ENCODE data around the gene PPP2R5E.

Gene PPP2R5E

DNA sequence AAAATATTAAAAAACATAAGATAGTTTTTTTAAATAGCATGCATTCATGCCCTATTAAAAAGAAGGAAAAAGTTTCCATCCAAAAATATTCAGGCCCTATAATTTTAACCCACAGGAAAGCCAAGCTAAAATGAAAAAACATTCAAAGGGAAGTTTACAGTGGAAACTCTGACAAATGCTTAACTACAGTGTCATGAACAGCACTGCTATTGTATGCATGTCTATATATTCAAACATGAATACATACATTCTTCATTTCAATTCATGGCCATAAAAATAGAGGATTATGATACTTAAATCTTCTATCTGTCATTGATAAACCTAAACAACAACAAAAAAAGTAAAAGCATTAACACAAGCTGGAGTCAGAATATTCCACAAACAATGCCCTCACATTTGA is 67.4 kb downstream of the PPP2R5E start:
- Histone ChIP-seq H3K9me3 (no peaks in the 10 kb centered on the region), H3K36me3 (replicated peaks) (no peaks in the 10 kb centered on the region), H3K4me1 (peaks cover 16% of the 10 kb centered on the region), H3K4me3 (no peak overlapping the region), H3K27me3 (ENCODE audit: low read depth) (no peaks in the 10 kb centered on the region)
- in situ Hi-C loops (cut with MboI; ENCODE audit: low sequenced_read_pairs) = no loop called here
- DNase-seq (ENCODE audit: low spot score in 2 of 2) = no peak

DNA sequence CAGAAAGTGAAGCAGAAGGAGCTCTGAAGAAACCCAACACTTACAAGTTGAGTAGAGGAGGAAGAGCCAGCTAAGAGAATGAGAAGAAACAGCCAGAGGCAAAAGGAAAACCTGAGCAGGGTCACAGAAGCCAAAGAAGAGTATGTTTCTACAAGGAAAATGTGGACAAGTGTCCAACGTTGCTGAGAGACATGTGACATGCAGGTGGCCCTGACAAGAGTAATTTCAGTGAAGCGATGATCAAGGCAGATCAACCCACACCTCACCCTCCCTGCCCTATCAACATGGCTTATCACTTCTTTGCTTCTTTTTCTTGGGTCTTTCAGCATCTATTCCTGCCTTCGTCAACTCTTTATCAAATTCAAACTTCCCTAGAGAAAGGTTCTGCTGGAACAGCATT is 68.3 kb downstream of the PPP2R5E start:
- in situ Hi-C loops (cut with MboI; ENCODE audit: low sequenced_read_pairs) = no loop called here
- no peaks in the 10 kb centered on the region for H3K27me3 ChIP-seq (ENCODE audit: low read depth)
- peaks cover 17% of the 10 kb centered on the region for H3K4me1 ChIP-seq
- H3K9me3 ChIP-seq = no peaks in the 10 kb centered on the region
- H3K36me3 ChIP-seq (replicated peaks) = no peaks in the 10 kb centered on the region
- no peak for DNase-seq (ENCODE audit: low spot score in 2 of 2)
- no peak overlapping the region for H3K4me3 ChIP-seq

DNA sequence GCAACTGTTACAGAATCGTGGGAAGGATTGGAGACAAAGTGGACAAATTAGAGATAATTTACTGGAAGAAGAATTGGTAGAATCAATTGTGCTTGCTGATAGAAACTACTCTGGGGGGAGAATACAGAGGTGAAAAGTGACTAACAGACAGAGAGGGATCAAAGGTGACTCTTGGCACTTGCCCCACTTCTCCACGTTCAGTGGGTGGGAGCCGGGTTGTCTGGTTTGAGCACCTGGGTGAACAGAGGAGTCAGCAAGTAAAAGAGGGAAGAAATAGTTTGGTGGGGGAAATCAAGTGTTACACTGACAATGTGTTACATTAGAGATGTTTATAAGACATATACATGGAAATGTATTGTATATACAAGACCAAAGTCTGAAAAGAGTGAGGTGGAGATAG is 69.1 kb downstream of the PPP2R5E start:
- Histone ChIP-seq H3K4me3 (no peak overlapping the region), H3K36me3 (replicated peaks) (no peaks in the 10 kb centered on the region), H3K27me3 (ENCODE audit: low read depth) (no peaks in the 10 kb centered on the region), H3K4me1 (peaks cover 17% of the 10 kb centered on the region), H3K9me3 (no peaks in the 10 kb centered on the region)
- DNase-seq (ENCODE audit: low spot score in 2 of 2) = no peak
- in situ Hi-C loops (cut with MboI; ENCODE audit: low sequenced_read_pairs) = no loop called here

DNA sequence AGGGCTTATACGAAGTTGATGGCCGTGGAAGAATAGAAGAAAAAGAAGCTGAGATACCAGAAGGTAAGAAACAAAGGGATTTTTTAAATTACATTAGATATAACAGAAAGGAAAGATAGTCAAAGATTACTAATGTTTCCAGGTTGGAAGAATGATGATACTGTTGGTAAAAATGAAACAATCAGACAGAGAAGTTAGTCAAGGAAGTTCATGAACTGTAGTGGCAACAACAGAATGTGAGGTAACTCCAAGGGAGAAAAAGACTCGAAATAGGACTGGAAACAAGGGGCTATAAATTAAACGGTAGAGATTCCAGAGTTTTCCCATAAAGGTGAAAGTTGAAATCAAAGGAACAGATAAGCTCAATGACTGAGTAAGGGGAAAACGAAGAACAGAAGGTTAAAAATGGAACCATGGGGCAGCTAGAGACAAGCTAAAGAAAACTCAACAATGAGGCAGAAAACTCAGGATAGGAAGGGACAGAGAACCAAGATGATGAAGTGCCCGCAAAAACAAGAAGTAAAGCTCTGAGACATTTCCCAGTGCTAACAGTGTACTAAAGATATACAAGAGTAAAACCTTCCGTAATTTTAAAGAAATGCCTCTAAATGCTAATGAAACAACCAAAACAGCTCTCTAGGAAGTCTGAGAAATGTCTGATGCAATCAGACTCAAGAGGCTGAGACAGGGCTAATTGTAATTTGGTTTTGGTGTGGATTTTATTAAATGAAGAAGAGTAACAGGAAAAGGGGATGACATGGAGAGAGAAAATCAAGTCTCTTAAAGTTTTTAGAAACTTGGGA is 70.0 kb downstream of the PPP2R5E start:
- in situ Hi-C loops (cut with MboI; ENCODE audit: low sequenced_read_pairs) = no loop called here
- no peak overlapping the region for H3K4me3 ChIP-seq
- no peak for DNase-seq (ENCODE audit: low spot score in 2 of 2)
- peaks cover 17% of the 10 kb centered on the region for H3K4me1 ChIP-seq
- no peaks in the 10 kb centered on the region for H3K36me3 ChIP-seq (replicated peaks)
- H3K27me3 ChIP-seq (ENCODE audit: low read depth) = no peaks in the 10 kb centered on the region
- no peaks in the 10 kb centered on the region for H3K9me3 ChIP-seq

DNA sequence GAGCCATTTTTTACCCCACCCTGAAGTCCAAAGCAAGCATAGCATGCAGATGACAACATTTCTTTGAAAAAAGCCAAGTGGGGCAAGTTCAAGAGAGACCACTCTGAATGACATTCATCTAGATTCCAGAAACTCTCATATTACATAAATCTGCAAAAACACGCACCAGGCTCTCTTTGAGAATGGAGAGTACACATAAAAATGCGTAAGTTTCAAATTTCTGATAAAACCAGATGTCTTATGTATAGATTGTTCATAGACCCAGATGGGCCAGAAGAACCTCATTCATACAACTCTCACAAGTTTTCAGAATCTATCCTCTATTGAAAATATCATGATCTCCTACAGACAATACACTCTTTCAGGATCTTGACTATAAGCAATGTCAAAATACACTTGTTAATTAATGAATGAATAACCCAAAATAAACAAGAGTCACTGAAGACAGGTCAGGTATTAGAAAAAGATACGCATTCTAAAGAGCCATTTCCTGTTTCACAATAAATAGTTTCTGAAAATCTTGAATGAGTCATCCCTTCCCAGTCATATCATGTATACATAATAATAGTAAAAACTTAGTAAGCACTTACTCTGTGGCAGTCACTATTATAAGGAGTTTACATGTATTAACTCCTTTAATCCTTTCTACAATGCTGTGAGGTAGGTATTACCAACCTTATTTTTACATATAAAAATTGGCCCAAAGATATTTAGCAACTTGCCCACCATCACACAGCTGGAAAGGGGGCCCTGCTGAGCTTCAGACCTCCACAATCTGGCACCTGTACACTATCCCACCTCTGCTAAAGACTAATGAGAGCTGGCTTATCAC is 72.0 kb downstream of the PPP2R5E start:
- in situ Hi-C loops (cut with MboI; ENCODE audit: low sequenced_read_pairs) = no loop called here

DNA sequence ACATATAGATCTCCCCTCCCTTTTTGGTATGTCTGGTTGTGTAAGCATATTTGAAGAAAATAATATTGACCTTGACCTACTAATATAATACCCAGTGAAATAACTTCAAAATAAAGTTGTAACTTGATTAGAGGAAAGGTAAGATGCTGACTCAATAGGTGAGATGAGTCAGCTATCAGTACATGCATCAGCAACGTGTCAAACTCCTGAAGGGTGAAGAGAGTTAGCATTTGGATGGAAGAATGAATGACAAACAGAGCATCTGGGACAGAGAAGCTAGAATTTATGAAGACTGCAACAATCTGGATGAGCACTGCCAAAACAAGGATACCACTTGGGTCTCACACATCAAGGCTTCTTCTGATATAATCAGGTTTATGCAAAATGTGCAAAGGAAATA is 74.9 kb downstream of the PPP2R5E start:
- in situ Hi-C loops (cut with MboI; ENCODE audit: low sequenced_read_pairs) = no loop called here
- Histone ChIP-seq H3K36me3 (replicated peaks) (no peaks in the 10 kb centered on the region), H3K4me3 (no peak overlapping the region), H3K9me3 (no peaks in the 10 kb centered on the region), H3K4me1 (peaks cover 17% of the 10 kb centered on the region), H3K27me3 (ENCODE audit: low read depth) (no peaks in the 10 kb centered on the region)
- DNase-seq (ENCODE audit: low spot score in 2 of 2) = no peak

More for the DNA sequence above, 72.0 kb downstream of the PPP2R5E start:
- no peaks in the 10 kb centered on the region for H3K27me3 ChIP-seq (ENCODE audit: low read depth)
- H3K36me3 ChIP-seq (replicated peaks) = no peaks in the 10 kb centered on the region
- H3K9me3 ChIP-seq = no peaks in the 10 kb centered on the region
- peaks cover 17% of the 10 kb centered on the region for H3K4me1 ChIP-seq
- no peak overlapping the region for H3K4me3 ChIP-seq
- DNase-seq (ENCODE audit: low spot score in 2 of 2) = peak in 1 of 2 experiments; percentile 81

DNA sequence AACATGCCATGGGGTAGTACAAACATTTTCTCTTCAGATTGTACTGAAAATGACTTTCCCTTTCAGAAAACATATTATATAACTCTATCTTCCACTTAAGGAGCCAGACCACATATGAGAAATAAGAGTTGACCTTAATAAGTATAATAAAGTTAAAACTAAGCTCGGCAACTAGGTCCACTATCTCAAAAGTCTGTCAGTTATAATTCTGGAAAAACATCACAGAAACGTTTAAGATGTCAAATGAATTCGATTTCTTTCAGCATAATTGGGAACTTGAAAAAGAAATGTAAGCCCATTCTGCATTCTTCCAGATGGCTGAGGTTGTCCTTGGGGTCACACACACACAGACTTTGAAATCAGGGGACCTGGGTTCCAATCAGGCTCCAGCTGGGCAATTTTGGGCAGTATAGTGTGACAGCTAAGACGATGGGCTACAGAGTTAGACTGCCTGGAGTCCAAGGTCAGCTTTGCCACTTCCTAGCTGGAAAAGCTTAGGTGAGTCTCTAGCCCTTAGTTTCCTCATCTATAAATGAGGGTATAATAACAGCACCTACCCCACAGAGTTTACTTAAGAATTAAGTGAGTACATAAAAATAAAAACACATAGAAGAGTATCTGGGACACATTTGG is 75.6 kb downstream of the PPP2R5E start:
- Histone ChIP-seq H3K27me3 (ENCODE audit: low read depth) (no peaks in the 10 kb centered on the region), H3K36me3 (replicated peaks) (no peaks in the 10 kb centered on the region), H3K4me3 (no peak overlapping the region), H3K9me3 (no peaks in the 10 kb centered on the region), H3K4me1 (peaks cover 17% of the 10 kb centered on the region)
- in situ Hi-C loops (cut with MboI; ENCODE audit: low sequenced_read_pairs) = no loop called here
- no peak for DNase-seq (ENCODE audit: low spot score in 2 of 2)

DNA sequence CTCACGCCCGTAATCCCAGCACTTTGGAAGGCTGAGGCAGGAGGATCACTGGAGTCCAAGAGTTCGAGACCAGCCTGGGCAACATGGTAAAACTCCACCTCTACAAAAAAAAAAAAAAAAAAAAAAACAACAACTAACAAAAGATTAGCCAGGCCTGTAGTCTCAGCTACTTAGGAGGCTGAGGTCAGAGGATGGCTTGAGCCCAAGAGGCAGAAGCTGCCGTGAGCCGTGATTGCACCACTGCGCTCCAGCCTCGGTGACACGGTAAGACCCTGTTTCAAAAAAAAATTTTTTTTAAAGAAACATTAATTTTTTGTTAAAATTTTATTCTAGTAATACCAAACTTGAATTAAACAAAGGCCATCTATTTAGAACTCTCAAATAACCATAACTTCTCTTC is 77.8 kb downstream of the PPP2R5E start:
- no peaks in the 10 kb centered on the region for H3K36me3 ChIP-seq (replicated peaks)
- in situ Hi-C loops (cut with MboI; ENCODE audit: low sequenced_read_pairs) = no loop called here
- H3K9me3 ChIP-seq = no peaks in the 10 kb centered on the region
- H3K4me3 ChIP-seq = no peak overlapping the region
- H3K4me1 ChIP-seq = no peaks in the 10 kb centered on the region; the same call in 1 of the 2 replicates
- H3K27me3 ChIP-seq (ENCODE audit: low read depth) = no peaks in the 10 kb centered on the region
- DNase-seq (ENCODE audit: low spot score in 2 of 2) = no peak

DNA sequence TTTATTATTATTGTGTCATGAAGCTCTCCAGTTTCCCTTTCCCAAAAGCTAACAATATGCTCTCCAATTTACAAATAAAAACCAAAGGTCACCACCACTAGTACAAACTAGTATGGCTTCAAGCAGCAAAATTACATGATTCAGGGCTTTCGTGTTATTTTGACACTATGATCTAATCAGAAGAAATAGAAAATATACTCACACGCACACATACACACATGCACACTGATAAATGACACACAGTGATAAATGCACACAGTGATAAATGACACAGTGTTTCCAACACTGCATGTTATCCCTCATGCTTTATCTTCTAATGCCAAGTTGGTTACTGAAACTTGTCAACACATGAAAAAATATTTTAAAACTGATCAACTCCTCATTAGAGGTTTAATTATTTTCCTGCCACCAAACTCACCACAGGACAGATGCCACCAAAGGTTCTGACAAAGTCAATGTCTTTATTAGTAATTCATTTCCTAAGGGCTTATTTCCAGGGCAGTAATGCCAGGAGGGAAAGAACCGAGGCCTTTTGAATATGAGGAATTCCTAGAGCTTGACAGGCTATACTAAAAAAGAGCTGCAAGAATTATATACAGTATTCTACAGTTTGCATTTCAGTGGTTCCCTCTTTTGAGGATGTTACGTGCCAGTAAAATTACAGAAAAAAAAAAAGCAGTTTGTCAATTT is 82.4 kb downstream of the PPP2R5E start:
- Histone ChIP-seq H3K9me3 (no peaks in the 10 kb centered on the region), H3K27me3 (ENCODE audit: low read depth) (no peaks in the 10 kb centered on the region), H3K36me3 (replicated peaks) (no peaks in the 10 kb centered on the region), H3K4me1 (no peaks in the 10 kb centered on the region; the same call in none of the 2 replicates), H3K4me3 (no peak overlapping the region)
- in situ Hi-C loops (cut with MboI; ENCODE audit: low sequenced_read_pairs) = no loop called here
- DNase-seq (ENCODE audit: low spot score in 2 of 2) = no peak

DNA sequence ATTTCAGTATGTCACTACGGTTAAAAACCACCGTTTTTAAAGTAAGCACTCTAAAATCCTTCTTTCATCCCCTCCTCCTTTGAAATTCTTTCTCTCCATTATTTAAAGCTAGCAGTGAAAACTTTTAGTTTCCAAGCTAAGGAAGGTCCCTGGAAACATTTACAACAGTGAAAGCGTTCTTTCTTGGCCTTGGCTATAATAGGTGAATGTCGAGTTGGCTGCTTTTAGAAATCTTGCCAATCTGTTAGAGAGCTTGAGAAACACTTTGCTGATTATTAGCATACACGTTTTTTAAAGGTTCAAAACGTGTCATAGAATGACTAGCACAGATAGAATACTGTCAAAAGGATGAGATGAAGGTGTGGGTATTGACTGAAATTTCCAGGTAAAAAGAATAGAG is 83.4 kb downstream of the PPP2R5E start:
- Histone ChIP-seq H3K27me3 (ENCODE audit: low read depth) (no peaks in the 10 kb centered on the region), H3K4me1 (no peaks in the 10 kb centered on the region; the same call in none of the 2 replicates), H3K36me3 (replicated peaks) (no peaks in the 10 kb centered on the region), H3K9me3 (no peaks in the 10 kb centered on the region), H3K4me3 (no peak overlapping the region)
- in situ Hi-C loops (cut with MboI; ENCODE audit: low sequenced_read_pairs) = no loop called here
- DNase-seq (ENCODE audit: low spot score in 2 of 2) = no peak

DNA sequence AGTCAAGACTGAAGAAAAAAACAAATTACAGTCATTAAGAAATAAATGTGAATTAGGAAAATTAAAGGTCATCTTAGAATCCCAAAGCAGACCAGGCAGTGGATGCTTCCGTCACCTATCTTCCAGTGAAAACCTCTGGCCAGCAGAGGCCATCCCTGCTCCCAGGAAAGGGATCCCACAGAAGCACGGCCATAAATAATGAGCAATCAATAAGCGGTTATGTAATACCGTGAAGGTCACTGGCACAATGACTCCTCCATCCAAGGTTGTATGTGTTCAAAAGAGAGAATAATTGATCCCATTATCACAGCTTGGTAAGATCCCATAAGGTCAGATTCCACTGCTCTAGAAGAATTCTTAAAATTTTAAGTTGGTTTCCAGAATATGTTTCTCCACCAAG is 85.7 kb downstream of the PPP2R5E start:
- H3K36me3 ChIP-seq (replicated peaks) = no peaks in the 10 kb centered on the region
- no peak overlapping the region for H3K4me3 ChIP-seq
- no peaks in the 10 kb centered on the region for H3K9me3 ChIP-seq
- no peak for DNase-seq (ENCODE audit: low spot score in 2 of 2)
- H3K27me3 ChIP-seq (ENCODE audit: low read depth) = no peaks in the 10 kb centered on the region
- no peaks in the 10 kb centered on the region; the same call in none of the 2 replicates for H3K4me1 ChIP-seq
- in situ Hi-C loops (cut with MboI; ENCODE audit: low sequenced_read_pairs) = no loop called here

DNA sequence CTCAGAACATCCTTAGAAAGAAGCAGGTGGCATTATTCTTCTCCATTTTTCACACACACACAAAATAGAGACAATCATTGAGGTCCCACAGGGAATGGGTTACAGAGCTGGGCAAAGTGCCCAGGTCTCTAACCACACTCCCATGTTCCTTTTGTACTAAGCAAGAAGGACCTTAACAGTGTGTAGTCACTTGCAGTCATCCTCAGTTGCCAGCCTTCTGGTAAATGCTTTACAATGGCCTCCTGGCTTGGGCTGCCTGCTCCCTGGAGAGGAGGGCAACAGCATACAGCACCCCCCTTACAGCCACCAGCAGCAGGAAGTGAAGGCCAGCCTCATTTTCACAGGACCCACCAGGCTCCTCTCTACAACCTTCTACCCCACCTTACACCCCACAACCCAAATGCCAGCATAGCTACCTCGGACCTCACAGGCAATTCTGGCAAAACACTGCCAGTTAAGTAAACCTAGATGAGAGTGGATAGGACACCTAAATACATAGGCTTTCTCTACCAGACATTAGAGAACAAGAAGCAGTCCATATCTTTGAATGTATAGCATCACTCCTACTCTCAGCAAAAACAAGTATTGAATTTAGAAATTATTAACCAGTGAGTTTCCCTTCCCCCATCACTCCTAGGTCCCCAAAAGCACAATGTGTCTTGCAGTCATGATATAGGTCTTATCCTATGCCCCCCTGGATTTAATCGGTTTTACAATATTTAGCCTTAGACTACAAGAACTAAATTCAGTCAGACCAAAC is 88.1 kb downstream of the PPP2R5E start:
- in situ Hi-C loops (cut with MboI; ENCODE audit: low sequenced_read_pairs) = no loop called here
- Histone ChIP-seq H3K27me3 (ENCODE audit: low read depth) (no peaks in the 10 kb centered on the region), H3K36me3 (replicated peaks) (no peaks in the 10 kb centered on the region), H3K9me3 (no peaks in the 10 kb centered on the region), H3K4me3 (no peak overlapping the region), H3K4me1 (no peaks in the 10 kb centered on the region; the same call in 1 of the 2 replicates)
- DNase-seq (ENCODE audit: low spot score in 2 of 2) = no peak

DNA sequence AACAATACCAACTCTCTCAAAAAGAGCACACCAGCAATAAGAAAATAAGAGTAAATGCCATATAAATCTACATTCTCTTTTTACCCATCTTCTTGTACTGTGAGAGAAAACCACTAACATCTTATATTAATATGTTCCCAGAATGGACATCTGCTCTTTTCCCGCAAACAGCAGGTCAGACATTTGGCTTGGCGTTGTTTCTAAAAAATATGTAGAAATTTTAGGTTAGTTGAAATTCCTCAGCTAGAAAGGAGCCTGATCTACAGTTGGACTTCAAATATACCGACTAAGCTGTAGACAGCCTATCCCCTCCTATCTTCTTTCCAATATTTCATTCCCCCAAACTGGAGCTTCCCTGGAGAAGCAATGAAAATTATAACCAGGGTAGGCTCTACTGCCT is 88.7 kb downstream of the PPP2R5E start:
- Histone ChIP-seq H3K4me1 (no peaks in the 10 kb centered on the region), H3K27me3 (ENCODE audit: low read depth) (no peaks in the 10 kb centered on the region), H3K36me3 (replicated peaks) (no peaks in the 10 kb centered on the region), H3K4me3 (no peak overlapping the region), H3K9me3 (no peaks in the 10 kb centered on the region)
- in situ Hi-C loops (cut with MboI; ENCODE audit: low sequenced_read_pairs) = no loop called here
- no peak for DNase-seq (ENCODE audit: low spot score in 2 of 2)

Measured in HAP-1 (cell line).